Left ventricle myocardium inferior (tissue), 1 donor: ENCODE measurements around the gene COL23A1. TPM values are rescaled to one million over a fixed set of nuclear protein-coding genes. Genes with fewer than 3 reads are reported as not detected.
"Not testable (repeated sequence)": the region's sequence is repeated elsewhere in the genome, so short reads cannot be mapped to it uniquely, and the experiment has no call there.

Experiments
- DNase-seq: peaks from one replicate; pipeline ENCODE4 v3.0.0-alpha.2; 2020
- H3K27ac ChIP-seq: fragments of 200-600 bp; replicated peaks from 2 replicates; pipeline ENCODE4 v1.8.0; 2021
- H3K27me3 ChIP-seq: fragments of 200-600 bp; 2 replicates; pipeline ENCODE4 v1.8.0; 2021; ENCODE audit warnings: low read depth
- H3K36me3 ChIP-seq: fragments of 200-600 bp; 2 replicates; pipeline ENCODE4 v1.8.0; 2021
- H3K4me1 ChIP-seq: fragments of 200-600 bp; 2 replicates; pipeline ENCODE4 v1.8.0; 2021
- H3K4me3 ChIP-seq: fragments of 200-600 bp; 2 replicates; pipeline ENCODE4 v1.8.0; 2021; ENCODE audit warnings: mild to moderate bottlenecking, moderate library complexity
- H3K9me3 ChIP-seq: fragments of 200-600 bp; replicated peaks from 2 replicates; pipeline ENCODE4 v1.8.0; 2021
- CTCF ChIP-seq: fragments of 200-600 bp; IDR thresholded peaks from 2 replicates; pipeline ENCODE4 v1.8.0; 2021; ENCODE audit warnings: antibody characterized with exemption, mild to moderate bottlenecking, borderline replicate concordance
- intact Hi-C: fragments of 100-400 bp; cut with micrococcal nuclease; formaldehyde crosslinking; loops from one replicate; pipeline ENCODE4 v1.11.0; 2022
- total RNA-seq: library from RNA; stranded (reverse); fragmentation: NEBNext Ultra II Directional; extraction: Animal tissue kit (Norgen Biotek cat#: 25700); gene quantifications from one replicate; pipeline ENCODE4 v1.2.1, GENCODE V29; 2021
- donor health status: DM: no; HTN: yes; CAD: no; lungs with severe emphysema.

COL23A1 gene
- total RNA-seq, 1 donor from 2014 or later = 27.4 TPM

DNA sequence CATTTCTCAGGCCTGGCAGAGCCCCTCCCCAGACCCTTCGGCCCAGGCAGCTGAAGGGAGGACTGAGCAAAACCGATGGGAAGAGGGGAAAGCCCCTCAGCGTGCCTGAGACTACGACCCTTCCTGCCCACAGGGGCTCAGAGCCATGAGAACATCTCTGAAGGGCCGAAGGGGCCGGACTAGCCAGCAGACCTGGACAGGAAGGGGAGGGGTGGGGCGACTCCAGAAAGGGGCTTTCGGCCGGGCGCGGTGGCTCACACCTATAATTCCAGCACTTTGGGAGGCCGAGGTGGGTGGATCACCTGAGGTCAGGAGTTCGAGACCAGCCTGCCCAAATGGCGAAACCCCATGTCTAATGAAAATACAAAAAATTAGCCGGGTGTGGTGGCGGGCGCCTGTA is 271.8 kb downstream of the COL23A1 start:
- Histone ChIP-seq H3K4me1 (no peaks in the 10 kb centered on the region), H3K36me3 (no peaks in the 10 kb centered on the region), H3K27ac (no peak overlapping the region), H3K9me3 (no peaks in the 10 kb centered on the region), H3K4me3 (no peak overlapping the region), H3K27me3 (no peaks in the 10 kb centered on the region)
- DNase-seq = no peak
- intact Hi-C loops = no loop called here
- TF ChIP-seq CTCF = no peak

DNA sequence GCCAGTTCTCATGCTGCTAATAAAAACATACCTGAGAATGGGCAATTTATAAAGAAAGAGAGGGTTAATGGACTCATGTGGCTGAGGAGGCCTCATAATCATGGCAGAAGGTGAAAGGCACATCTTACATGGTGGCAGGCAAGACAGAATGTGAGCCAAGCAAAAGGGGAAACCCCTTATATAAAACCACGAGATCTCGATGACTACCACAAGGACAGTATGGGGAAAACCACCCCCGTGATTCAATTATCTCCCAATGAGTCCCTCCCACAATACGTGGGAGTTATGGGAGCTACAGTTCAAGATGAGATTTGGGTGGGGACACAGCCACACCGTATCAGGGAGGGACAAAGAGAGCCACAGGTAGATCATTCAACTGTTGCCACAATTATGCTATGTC is 272.5 kb downstream of the COL23A1 start:
- intact Hi-C loops, DNase-seq, H3K27me3 ChIP-seq, H3K4me1 ChIP-seq, H3K36me3 ChIP-seq, H3K9me3 ChIP-seq, H3K4me3 ChIP-seq, H3K27ac ChIP-seq: not testable (repeated sequence)

DNA sequence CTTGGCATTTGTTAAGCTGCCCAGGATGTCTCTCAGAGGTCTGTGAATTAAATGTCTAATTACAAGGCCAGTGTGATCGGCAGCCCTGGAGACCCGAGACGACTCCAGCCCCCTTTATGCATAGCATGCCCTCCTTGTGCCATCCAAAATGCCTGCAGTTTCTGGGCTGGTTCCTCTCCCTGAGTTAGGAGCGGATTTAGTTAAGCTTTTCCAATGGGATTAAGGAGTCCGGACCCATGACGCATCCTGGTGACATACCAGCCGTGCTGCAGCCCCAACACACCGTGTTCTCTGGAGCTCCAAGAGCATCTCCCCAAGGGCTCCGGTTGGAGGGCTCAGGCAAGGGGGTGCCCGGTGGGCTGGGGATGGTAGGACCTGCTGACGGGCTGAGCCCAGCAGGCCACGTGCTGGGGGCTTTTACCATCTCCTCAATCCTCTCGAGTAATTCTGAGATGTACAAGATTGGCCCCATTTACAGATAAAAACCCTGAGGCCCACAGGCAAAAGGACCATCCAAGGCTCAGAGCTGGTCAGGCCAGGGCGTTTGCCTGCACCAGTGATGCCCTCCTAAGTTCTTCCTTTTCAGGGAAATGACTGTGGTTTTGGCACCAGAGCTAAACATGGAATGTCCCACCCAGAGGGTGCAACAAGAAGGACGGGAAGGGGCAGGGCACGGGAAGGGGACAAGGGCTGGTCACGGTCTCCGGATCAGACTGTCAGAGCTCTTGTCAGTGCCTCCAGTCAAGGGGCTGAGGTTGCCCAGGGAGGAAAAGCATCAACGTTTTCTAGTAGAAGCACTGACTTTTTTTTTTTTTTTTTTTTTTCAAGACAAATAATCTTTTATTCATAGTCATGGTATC is 275.0 kb downstream of the COL23A1 start:
- Histone ChIP-seq H3K27me3 (no peaks in the 10 kb centered on the region), H3K36me3 (no peaks in the 10 kb centered on the region)
- DNase-seq = no peak

DNA sequence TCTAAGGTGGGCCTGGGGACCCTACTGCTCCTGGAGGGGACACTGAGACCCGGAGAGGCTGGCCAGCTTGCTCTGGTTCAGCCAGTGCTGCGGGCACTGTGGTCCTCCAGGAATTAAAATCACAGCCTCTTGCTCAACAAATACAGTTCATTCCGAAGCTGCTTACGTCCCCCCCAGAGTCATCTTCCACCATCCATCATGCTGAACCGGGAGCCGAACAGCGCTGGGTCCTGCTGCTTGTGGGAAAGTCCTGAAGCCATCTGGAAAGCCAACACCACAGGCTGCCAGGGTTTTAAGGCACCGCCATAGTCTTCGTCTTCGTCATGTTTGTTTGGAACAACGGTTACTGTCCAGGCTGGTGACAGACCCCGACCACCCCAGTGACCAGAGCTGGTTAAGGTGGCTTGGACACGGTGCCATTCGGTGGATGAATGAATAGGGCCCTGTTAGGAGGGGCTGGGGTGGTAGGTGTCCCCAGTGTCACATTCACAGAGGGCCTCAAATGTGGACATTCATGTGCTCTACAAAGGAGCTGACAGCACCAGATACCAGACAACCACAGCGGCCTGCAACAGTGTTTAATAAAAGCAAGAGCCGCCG is 276.0 kb downstream of the COL23A1 start:
- no peaks in the 10 kb centered on the region for H3K27me3 ChIP-seq
- DNase-seq = no peak
- H3K4me3 ChIP-seq = no peak overlapping the region
- H3K36me3 ChIP-seq = no peaks in the 10 kb centered on the region
- intact Hi-C loops = no loop called here
- no peak for TF ChIP-seq CTCF
- no peaks in the 10 kb centered on the region for H3K9me3 ChIP-seq
- no peak overlapping the region for H3K27ac ChIP-seq
- H3K4me1 ChIP-seq = no peaks in the 10 kb centered on the region

More for the DNA sequence above, 275.0 kb downstream of the COL23A1 start:
- Histone ChIP-seq H3K27ac (no peak overlapping the region), H3K4me3 (no peak overlapping the region), H3K4me1 (no peaks in the 10 kb centered on the region), H3K9me3 (no peaks in the 10 kb centered on the region)
- no peak for TF ChIP-seq CTCF
- intact Hi-C loops = no loop called here

- H3K4me1 ChIP-seq = no peaks in the 10 kb centered on the region
- no peak for TF ChIP-seq CTCF
- intact Hi-C loops = no loop called here
- no peaks in the 10 kb centered on the region for H3K9me3 ChIP-seq
- no peak overlapping the region for H3K4me3 ChIP-seq
- no peak overlapping the region for H3K27ac ChIP-seq
- no peak for DNase-seq
- H3K27me3 ChIP-seq = no peaks in the 10 kb centered on the region
- H3K36me3 ChIP-seq = no peaks in the 10 kb centered on the region
Measured at GRCh38 chr5:178313316-178313715, 276.9 kb downstream of the COL23A1 start.

DNA sequence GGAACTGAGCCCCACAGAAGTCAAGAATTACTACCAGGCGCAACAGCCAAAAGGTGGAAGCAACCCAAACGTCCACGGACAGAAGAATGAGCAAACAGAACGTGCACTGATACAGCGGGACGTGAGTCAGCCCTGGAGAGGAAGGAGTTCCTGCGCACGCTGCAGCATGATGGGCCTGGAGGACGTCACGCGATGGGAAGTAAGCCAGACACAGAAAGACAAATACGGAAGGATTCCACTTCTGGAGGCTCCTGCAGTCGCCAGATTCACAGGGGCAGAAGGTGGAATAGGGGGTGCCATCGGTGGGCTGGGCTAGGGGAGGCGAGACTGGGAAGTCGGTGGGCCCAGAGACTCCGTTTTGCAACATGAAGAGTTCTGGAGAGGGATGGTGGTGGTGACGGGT is 277.3 kb downstream of the COL23A1 start:
- Histone ChIP-seq H3K27ac (no peak overlapping the region), H3K9me3 (no peaks in the 10 kb centered on the region), H3K36me3 (no peaks in the 10 kb centered on the region), H3K4me1 (no peaks in the 10 kb centered on the region), H3K27me3 (no peaks in the 10 kb centered on the region), H3K4me3 (no peak overlapping the region)
- TF ChIP-seq CTCF = no peak
- no peak for DNase-seq
- intact Hi-C loops = no loop called here
